GM21529 (cell line): ENCODE measurements around the gene ERVW-1.
"Not testable (repeated sequence)": the region's sequence is repeated elsewhere in the genome, so short reads cannot be mapped to it uniquely, and the experiment has no call there.

Experiments used
- ATAC-seq: cut with Tn5 transposase; IDR thresholded peaks from one replicate; pipeline ENCODE4 v1.9.1; 2021; ENCODE audit not compliant: unreplicated experiment

ERVW-1 gene

DNA sequence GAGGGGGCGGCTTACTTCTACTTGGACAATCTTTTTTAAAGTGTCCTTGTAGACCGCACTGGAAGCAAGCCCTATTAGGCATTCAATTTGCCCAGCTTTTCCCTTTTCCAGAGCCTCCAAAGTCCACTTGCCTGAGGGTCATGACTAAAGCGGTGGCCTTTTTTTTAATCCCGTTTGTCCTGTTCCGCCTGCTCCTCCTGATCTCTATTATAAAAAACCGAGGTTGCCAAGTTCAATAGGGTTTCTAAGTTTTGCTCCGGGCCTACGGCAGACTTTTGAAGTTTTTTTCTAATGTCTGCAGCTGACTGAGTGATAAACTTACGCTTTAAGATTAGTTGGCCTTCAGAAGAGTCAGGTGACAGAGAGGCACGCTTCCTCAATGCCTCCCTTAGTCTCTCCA is 3.8 kb downstream of the ERVW-1 start:
- not testable (repeated sequence) for ATAC-seq

DNA sequence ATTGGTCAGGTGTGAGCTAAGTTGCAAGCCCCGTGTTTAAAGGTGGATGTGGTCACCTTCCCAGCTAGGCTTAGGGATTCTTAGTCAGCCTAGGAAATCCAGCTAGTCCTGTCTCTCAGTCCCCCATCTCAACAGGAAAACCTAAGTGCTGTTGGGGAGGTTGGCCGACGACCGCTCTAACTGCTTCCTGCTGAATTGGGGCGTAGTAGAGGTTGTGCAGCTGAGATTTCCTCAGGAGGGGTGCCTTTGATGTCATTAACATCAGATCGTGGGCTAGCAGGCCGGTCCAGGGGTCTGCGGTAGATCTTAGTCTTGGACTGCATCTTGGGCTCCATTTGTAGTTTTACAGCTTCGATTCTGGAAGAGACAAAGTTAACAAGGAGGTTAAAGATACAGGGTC is 9.2 kb downstream of the ERVW-1 start:
- ATAC-seq, result not testable (repeated sequence)

- no peak for ATAC-seq
Observed at GRCh38 chr7:92466682-92467081, 11.1 kb downstream of the ERVW-1 start.

DNA sequence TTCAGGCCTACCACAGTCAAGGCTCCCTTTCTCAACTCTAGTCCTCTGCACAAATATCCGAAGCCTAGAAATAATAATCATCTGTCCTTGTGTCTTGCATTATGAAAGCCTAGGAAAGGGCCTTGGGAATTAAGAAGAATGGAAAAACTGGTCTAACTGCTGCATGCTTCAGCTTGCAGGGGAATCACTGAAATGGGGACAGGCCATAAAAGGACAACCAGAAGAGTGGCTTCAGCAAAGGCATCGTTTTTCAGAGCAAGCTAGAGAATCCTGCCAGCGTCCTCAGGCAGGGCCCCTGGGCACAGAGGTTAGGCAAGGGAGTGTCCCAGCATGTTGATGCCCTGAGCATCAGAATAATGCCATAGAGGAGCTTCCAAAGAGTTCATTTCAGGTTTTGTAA is 13.2 kb downstream of the ERVW-1 start:
- no peak for ATAC-seq

DNA sequence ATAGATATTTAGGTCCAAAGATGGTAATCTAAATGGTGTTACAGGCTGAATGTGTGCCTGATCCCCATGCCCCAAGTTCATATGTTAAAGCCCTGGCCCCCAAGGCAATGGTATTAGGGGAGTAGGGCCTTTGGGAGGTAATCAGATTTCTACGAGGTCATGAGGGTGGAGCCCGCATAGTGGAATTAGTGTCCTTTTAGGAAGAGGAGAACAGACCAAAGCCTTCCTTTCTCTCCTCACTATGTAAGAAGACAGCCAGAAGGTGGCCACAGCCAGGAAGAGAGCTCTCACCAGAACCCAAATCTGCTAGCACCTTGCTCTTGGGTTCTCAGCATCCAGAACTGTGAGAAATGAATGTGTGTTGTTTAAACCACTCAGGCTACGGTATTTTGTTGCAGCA is 15.2 kb downstream of the ERVW-1 start:
- no peak for ATAC-seq

- peak; percentile 83 for ATAC-seq
Observed at GRCh38 chr7:92461027-92462003, 16.4 kb downstream of the ERVW-1 start.

DNA sequence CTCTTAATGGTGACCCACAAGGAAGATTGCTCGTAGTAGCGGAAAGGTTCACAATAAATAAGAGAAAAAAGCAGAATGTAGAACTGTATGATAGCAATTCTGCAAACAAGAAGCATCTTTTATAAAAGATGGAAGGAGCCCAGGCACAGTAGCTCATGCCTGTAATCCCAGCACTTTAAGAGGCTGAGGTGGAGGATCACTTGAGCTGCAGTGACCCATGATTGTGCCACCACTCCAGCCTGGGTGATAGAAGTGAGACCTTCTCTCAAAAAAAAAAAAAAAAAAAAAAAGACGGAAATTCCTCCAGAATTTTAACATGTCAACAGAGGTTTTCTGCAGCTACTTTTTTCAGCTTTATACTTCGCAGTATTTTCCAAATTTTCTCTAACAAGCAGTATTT is 17.2 kb downstream of the ERVW-1 start:
- no peak for ATAC-seq

- ATAC-seq, result no peak
Observed at GRCh38 chr7:92460109-92460508, 17.6 kb downstream of the ERVW-1 start.

GRCh38 chr7:92456236-92456635 is 21.5 kb downstream of the ERVW-1 start:
- ATAC-seq, result no peak

GRCh38 chr7:92451645-92452044 is 26.1 kb downstream of the ERVW-1 start:
- ATAC-seq, result no peak

- ATAC-seq, result peak; percentile 48
Observed at GRCh38 chr7:92448205-92448747, 29.5 kb downstream of the ERVW-1 start.

DNA sequence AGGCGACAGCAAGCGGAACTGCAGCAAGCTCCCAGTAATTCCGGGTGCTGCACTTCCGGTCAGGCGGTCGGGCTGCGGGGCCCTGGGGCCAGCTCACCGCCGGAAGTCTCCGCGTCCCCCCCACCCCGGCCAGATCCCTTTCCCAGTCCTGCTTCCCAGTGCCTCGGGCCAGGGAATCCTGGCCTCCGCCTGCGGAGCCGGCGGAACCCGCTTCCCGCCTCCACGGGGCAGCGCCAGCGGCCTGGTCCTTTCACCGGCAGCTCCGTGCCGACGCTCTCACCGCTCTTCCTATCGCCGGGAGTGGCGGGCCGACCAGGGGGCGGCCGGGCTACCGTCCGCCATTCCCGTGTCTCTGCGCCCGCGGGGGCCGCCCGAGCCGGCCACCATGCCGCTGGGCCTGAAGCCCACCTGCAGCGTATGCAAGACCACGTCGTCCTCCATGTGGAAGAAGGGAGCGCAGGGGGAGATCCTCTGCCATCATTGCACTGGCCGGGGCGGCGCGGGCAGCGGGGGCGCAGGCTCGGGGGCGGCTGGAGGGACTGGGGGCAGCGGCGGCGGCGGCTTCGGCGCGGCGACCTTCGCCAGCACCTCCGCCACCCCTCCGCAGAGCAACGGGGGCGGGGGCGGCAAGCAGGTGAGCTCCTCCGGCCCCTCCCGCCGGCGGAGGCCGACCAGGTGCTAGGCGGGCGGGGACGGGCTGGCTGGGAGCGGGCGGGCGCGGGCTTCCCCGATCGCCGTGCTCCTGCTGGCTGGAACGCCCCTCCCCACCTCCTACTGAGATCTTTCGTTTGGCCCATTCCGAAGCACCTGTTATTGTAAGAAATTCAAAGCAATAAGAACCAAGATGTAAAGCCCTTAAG is 30.2 kb downstream of the ERVW-1 start, which contains the start of gene GATAD1:
Gene GATAD1 (plus strand): TSS at position 138 of the 860 bp plus-strand sequence. CDS start 248 bp downstream, at position 386.
- peak; percentile 84 for ATAC-seq

- no peak for ATAC-seq
Observed at GRCh38 chr7:92446869-92447344, 30.8 kb downstream of the ERVW-1 start.

DNA sequence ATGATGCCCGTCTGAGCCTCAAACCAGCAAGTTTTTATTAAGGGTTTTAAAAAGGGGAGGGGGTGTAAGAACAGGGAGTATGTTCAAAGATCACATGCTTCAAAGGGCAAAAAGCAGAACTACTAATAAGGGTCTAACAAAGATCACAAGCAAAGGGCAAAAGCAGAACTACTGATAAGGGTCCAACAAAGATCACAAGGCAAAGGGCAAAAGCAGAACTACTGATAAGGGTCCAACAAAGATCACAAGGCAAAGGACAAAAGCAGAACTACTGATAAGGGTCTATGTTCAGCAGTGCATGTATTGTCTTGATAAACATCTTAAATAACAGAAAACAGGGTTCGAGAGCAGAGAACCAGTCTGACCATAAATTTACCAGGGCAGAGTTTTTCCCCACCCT is 35.0 kb downstream of the ERVW-1 start:
- not testable (repeated sequence) for ATAC-seq

DNA sequence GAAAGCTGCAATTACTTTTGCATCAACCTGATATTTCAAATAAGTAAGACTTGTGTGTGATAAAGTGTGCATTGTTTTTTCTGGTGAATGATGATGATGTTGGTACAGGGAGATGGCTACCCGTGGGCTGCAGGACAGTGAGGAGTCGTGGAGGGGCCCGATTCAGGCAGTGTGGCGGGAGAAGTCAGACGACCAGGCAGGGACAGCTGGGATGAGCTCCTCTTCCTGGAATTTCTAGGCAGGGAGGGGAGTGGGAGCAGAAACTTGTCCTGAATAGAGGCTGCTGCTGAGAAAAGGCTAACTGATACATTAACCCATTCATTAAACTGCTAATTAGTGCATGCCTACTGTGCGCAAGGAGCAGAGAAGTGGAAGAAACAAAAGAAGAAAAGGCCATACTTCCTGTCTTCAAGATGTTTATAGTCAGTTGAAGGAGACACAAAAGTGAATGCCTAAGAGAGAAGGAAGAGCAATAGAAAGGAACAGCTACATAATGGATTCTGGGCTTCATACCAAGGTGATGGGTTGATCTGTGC is 39.7 kb downstream of the ERVW-1 start:
- ATAC-seq, result no peak

DNA sequence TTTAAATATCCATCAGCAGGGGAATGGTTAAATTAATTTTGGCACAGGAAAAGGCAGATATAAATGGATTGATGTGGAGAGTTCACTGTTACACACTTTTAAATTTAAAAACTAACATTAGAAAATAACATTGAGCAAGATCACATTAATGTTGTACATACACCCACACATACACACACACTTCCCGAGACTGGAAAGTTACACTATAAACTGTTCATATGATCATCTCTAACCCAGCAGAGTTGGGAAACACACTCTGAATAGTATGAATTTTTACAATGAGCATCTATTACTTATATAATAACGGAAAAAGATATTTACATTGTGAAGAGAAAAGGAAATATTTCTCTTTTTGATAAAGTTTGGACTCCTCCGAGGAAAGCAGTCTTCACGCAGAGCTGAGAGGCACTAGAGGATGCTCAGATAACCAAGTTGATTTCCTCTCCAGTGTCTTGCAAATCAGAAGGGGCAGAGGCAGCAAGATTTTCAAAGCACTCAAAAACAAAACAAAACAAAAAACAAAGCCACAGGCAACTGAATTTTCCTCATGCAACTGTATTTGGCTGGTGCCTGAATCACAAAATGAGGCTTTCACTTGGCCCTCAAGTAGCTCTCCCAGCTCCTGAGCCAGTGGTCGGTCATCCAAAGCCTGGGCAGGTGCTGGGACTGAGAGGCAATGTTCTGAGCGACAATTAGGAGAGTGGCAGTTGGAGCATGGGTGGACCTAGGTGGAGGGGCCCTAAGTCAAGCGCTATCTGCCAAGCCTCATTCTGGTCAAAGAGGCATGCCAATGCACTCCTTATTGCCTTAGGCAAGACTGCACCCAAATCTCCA is 40.9 kb downstream of the ERVW-1 start:
- no peak for ATAC-seq

GRCh38 chr7:92435542-92435941 is 42.2 kb downstream of the ERVW-1 start:
- ATAC-seq, result no peak

DNA sequence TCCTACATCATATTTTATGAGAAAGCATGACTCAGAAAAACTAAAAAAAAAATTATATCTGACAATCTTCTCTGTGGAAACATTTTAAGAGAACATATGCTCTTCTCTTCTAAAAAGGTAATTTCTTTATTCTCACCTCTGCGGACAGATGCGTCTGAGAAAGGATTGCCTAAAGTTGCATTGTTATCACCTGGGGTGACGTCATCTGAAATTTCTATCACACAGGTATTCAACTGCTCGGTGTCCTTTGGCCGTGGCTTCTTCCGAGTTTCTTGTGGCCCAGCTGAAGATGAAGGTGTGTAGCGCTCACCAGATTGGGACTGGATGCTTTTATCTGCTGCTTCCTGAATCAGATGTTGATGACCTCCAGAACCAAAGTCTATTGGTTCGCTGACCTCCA is 44.7 kb downstream of the ERVW-1 start:
- no peak for ATAC-seq

DNA sequence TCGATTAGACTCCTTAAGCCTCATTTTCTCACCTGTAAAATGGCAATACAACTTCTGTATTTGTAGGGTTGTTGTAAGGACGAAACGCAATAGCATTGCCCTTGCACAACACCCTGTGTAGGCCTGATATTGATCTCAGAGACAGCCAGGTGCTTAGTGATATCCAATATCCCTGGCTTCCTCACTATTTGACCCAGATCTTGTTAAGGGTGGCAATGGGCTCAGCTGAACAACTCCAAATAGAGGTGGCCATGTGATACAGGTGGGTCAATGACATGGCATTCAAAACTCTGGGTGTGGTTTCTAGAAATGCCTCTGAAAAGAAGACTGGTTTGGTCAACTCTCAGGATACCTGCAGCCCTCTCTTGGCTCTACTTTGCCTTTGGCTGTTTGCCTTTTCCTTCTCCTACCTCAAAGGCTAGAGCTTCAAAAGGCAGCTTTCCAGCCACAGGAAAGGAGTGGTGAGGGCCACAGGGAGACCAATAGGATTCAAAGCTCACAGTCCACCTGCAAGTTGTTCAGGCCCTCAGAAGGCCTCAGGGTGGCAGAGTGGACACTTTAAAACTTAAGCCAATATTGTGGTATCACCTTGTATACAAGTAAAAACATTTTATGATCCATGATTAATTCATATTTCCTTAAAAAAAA is 45.3 kb downstream of the ERVW-1 start:
- ATAC-seq, result no peak

DNA sequence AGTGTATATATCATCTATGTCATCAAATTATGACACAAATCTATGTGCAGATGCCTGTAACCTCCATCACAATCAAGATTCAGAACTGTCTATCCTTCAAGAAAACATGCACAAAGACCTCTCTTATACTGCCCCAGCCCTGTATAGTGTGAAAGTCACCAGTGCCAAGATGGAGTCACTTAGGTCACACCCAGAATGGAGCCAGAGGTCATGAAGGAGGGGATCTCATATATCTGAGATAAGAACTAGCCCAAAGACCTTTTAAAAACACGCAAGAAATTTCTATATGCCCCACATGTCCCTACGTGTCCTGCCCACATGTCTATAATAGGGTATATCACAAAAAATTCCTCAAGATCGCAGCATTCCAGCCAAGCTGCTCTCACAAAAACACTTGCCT is 50.6 kb downstream of the ERVW-1 start:
- ATAC-seq, result no peak
